HL-60/S4 (cell line): Measurements from ENCODE around the gene ATP2A2.
"Not testable (repeated sequence)": the region's sequence is repeated elsewhere in the genome, so short reads cannot be mapped to it uniquely, and the experiment has no call there.

Experiments
- in situ Hi-C: fragments of 300-500 bp; cut with MboI; formaldehyde crosslinking; loops from 2 replicates; pipeline ENCODE4 v1.14.3; 2022; ENCODE audit warnings: low sequenced_read_pairs

Gene ATP2A2

GRCh38 chr12:110340261-110340660, 59.2 kb downstream of the ATP2A2 start:
- in situ Hi-C loops, result not testable (repeated sequence)

GRCh38 chr12:110340706-110341105, 59.7 kb downstream of the ATP2A2 start:
- in situ Hi-C loops, result no loop called here

GRCh38 chr12:110342157-110342556, 61.1 kb downstream of the ATP2A2 start:
- in situ Hi-C loops, result no loop called here

DNA sequence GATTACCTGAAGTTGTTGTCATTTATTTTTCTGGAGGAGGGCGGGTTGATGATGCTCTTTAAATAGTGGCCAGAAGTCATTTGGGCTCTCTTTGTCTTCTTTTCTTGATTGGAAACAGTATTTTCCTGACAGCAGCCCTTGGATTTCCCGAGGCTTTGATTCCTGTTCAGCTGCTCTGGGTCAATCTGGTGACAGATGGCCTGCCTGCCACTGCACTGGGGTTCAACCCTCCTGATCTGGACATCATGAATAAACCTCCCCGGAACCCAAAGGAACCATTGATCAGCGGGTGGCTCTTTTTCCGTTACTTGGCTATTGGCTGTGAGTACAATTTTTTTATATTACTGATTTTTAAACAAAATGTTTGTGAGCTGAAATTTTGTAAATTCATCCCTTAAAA, 62.1 kb downstream of the ATP2A2 start:
- in situ Hi-C loops, result no loop called here

DNA sequence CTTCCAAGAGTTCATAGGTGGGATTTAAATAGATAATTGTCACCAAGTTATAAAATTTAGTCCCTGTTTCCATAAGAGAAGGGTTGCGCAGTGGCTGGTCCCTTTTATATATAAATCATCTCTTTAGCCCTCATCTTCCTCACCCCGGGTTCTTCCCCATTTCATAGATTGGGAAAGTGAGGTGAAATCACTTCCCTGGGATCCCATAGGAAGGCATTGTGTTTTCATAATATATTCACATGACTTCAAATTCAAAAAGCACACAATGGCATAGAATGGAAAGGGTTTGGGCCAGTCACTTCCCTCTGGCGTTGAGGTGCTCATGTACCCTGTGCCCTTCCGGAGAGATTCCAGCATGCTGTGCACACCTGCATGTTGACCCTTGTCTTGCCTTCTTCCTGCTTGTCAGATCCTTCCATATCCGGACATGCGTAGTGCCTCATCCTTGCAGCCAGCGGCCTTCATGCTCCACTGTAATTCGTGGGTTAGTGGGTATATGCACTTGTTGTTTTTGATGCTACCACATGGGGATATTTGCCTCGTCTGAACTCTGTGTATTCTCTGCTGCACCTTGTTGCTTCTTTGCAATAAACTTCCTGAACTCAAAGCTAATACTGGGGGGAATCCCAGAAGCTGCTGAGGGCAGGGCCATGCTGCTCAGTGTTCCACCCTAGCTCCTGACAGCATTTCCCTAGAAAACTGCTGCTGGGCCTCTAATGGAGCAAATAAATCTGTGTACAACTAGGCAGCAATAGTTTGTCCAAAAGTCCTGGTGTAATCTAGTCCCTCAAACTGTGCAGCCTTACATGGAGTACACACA, 62.9 kb downstream of the ATP2A2 start:
- in situ Hi-C loops, result no loop called here

- in situ Hi-C loops, result no loop called here
Measured at GRCh38 chr12:110344657-110345056, 63.6 kb downstream of the ATP2A2 start.

DNA sequence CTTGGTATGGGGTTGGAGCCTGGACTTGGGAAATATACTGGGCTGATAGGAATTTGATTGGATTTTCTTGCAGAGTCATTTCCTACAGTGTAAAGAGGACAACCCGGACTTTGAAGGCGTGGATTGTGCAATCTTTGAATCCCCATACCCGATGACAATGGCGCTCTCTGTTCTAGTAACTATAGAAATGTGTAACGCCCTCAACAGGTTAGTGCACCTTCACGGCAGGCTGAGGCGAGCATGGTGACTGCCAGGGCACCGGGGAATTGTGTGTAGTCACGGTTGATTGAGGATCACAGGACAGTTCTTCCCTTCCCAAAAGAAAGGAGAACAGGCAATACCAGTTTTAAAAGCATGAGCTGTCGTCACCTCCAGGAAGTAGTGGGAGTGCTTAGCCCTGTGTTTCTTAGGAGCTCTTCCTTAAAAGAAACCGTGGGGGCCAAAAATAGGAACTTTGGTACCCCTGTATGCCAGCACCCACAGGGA, 64.2 kb downstream of the ATP2A2 start:
- in situ Hi-C loops, result no loop called here

DNA sequence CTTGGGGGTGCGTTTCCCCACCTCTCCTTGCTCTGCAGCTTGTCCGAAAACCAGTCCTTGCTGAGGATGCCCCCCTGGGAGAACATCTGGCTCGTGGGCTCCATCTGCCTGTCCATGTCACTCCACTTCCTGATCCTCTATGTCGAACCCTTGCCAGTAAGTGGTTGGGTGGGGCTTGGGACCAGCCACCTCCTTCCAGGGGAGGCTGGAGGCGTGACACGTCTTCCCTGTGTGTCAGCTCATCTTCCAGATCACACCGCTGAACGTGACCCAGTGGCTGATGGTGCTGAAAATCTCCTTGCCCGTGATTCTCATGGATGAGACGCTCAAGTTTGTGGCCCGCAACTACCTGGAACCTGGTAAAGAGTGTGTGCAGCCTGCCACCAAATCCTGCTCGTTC, 64.9 kb downstream of the ATP2A2 start:
- in situ Hi-C loops, result no loop called here

DNA sequence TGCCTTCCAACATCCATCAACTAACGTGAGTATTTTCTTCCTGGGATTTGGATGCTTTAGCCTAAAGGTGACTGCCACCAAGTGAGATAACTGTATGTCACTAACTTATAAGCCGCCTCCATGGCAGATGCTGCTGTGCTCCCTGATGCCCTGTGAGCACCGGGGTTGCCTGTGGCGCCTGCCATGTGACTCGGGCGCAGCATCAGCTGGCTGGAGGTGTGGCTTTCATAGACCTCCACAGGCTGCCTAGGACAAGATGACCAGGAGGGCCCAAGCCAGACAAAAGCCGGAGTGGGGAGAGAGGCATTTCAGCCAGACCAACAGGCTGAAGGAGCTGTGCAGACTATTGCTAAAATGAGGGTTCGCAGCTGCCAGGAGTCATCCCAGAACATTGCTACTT, 66.7 kb downstream of the ATP2A2 start:
- in situ Hi-C loops, result no loop called here

DNA sequence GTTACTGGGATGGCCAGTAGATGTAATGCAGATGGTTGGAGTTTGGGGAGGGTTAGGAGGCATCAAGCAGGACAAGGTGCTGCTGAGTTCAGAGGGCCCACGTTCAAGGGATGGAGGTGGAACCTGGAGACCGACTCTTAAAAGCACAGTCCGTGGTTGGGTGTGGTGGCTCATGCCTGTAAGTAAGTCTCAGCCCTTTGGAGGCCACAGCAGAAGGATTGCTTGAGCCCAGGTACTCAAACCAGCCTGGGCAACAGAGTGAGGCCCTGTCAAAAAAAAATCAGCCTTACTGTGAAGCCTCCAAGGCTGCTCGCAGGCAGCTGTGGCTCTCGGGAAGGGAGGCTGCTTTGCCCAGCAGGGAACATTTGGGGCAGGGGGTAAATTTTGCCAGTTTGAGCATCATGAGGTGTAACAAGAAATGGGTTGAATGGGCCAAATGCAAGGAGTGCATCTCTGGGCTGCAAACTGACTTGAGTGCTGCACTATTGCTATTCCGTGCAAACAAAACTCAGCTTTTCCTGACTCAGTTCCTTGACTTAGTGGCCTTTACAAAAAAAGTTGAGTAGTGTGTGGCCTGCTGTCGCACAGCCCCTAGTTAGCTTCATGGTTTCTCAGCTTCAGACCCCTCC, 67.5 kb downstream of the ATP2A2 start:
- in situ Hi-C loops, result no loop called here

- in situ Hi-C loops, result no loop called here
Measured at GRCh38 chr12:110349096-110349495, 68.0 kb downstream of the ATP2A2 start.

GRCh38 chr12:110349514-110350151, 68.6 kb downstream of the ATP2A2 start:
- in situ Hi-C loops, result no loop called here

GRCh38 chr12:110351119-110351518, 70.1 kb downstream of the ATP2A2 start:
- in situ Hi-C loops, result no loop called here

DNA sequence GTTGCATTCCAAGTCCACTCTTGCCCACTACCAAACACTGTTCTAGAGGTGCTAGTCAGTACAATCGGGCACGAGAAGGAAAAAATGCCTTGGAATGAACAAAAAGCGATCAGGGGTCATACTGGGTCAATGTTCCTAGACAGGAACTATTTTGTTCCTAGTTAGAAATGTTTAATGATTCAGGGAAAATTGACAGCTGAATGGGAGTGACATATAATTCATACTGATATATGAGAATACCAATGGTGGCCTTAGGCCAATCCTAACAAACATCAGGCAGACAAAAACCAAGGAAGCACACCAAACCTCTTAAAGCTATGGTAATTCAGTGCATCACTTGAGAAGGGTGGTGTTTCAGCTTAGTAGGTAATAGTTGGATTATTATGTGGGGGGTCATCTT, 71.4 kb downstream of the ATP2A2 start:
- in situ Hi-C loops, result no loop called here

GRCh38 chr12:110353211-110353965, 72.3 kb downstream of the ATP2A2 start:
- in situ Hi-C loops, result no loop called here

DNA sequence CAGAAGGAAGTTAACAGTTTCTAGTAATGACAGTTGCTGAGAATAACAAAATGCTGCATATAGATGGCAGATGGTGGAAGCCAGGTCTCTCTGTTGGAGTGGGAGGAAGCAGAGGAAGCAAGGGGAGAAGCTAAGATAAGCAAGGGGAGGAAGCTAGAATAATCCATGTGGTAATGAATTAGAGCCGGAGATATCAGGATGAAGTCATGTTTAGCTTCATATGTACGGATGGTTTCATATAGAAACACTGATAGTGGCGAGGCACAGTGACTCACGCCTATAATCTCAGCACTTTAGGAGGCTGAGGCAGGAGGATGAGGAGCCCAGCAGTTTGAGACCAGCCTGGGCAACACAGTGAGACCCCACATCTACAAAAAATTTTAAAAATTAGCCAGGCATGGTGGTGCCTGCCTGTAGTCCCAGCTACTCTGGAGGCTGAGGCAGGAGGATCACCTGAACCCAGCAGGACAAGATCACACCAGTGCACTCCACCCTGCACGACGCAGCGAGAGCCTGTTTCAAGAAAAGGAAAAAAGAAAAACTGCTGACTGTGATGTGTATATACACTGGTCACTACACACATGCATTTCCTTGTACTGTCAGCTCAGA, 73.2 kb downstream of the ATP2A2 start:
- in situ Hi-C loops, result no loop called here

DNA sequence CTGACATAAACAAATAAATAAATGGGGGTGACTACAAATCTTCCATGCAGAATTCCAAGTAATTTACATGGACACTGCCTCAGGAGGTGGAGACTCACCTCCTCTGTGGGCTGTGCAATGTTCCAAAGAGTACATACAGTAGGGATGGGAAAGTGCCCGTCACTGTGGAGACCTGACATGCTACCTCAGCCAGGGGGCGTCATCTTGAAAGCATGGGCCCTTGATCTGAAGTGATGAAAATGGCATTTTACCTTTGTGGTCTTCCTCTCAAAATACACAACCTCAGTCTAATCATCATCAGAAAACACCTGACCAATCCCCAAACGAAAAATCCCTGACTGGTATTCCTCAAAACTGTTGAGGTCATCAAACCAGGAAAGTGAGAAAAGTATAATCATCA, 74.0 kb downstream of the ATP2A2 start:
- in situ Hi-C loops, result no loop called here

DNA sequence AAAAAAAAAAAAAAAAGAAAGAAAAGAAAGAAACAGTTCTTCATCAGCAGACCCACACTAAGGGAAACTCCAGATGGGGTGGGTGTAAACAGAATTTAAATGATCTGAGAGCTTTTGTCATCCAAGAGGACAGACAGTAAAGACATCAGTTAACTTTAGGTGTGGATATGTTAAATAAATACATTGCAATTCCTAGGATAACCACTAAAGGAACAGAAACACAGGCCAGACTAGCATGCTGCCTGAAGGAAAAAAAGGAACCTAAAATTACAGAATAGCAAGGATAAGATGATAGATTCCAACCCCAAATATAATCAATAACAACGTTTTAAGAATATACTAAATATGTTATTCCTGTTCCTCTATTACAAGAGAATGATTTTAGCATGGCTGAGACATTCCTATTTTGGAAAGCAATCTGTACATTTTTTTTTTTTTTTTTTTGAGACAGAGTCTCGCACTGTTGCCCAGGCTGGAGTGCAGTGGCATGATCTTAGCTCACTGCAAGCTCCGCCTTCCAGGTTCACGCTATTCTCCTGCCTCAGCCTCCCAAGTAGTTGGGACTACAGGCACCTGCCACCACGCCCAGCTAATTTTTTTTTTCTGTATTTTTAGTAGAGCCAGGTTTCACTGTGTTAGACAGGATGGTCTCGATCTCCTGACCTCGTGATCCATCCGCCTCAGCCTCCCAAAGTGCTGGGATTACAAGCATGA, 77.5 kb downstream of the ATP2A2 start:
- in situ Hi-C loops, result not testable (repeated sequence)

- in situ Hi-C loops, result no loop called here
Measured at GRCh38 chr12:110361216-110361615, 80.2 kb downstream of the ATP2A2 start.
